HG02852 (cell line): Measurements from ENCODE around the gene DUSP7.

ENCODE experiments used
- ATAC-seq: cut with Tn5 transposase; IDR thresholded peaks from one replicate; pipeline ENCODE4 v1.9.1; 2021; ENCODE audit warnings: mild to moderate bottlenecking, moderate library complexity; ENCODE audit not compliant: unreplicated experiment

The DUSP7 gene

DNA sequence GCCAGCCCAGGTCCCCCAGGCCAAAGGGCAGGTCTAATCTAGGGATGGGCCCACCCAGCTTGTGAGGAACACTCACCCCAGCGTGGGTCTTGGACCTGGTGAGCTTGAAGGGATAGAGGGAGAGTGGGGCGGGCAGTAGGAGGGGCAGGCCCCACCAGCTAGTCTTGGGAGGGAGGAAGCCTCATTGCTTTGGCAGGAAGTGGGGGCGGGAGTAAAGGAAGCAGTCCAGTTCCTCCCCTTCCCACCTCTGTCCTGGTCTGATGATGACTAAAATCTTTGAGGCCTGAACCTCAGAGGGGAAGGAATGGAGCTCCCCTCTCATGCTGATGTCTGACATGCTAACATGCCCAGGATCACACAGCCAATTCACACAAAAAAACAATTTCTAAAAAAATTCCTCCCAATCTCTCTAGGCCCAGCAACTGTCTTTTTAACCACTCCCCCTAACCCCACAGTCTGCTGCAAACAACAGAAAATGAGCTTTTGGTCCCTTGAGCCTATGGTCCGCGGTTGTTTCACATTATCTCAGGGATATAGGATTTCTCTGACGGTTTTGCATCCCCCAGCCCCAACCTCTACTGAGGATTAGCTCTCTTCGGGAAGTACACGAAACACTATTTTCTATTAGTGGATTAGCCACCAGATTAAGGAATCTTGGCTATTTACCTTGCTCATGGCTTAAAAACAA lies 30.7 kb upstream of the DUSP7 start:
- ATAC-seq = no peak

GRCh38 chr3:52086461-52086860 lies 30.1 kb upstream of the DUSP7 start:
- no peak for ATAC-seq

- no peak for ATAC-seq
Measured at GRCh38 chr3:52085681-52086282, 29.4 kb upstream of the DUSP7 start.

- no peak for ATAC-seq
Measured at GRCh38 chr3:52084954-52085680, 28.7 kb upstream of the DUSP7 start.

DNA sequence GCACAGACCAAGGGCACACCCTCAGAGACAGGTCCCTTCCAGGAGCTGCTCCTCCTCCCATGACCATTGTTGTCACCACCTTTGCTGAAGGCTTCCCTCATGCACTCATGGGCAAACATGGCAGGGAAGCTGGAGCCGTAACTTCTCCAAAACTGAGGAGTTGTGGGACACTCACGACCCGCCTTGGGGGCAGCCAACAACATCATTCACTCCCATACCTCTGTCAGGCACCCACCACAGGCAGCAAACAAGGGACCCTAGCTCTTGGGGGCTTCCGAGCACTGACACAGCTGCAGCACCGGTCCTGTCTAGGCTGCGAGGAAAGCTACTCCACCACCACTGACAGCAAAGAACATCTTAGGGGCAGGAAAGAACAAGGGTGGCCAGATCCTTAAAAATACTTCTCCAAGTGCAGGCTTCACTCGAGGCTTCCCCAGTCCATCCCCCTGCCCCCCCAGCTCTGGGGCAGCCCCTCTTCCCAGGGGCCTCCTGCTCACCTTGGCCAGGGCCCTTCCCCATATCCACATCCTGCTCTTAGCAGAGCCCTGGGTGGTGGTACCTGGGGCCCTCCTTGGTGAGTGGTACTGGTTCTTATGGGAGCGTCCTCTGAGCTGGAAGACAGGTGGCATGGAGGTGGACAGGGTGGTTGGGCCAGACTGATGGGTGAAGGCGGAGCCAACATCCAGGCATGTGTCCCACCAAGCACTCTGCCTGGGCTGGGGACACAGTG lies 28.0 kb upstream of the DUSP7 start:
- ATAC-seq = no peak

DNA sequence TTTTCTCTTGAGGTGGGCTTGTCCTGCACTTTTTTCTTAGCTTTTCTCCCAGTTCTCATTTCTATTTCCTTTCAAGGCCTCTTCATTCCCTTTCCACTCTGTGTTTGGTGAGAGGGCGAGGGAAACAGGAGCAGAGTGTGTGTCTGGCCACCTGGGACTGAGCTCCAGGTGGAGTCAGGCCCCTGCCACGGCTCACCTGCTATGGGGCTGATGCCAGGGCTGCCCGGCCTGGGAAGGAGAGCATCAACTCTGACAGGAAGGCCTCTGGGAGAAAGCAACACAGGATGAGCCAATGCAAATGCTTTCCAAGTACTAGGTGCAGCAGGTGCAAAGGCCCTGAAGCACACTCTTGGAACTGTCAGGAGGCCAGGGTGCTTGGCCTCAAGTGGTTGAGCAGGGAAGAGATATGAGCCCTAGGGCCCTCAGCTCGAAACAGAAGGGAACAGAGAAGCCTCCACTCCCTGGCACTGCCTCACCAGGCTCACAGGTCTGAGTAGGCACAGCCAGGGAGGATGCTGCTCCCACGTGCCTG lies 27.3 kb upstream of the DUSP7 start:
- ATAC-seq = no peak

DNA sequence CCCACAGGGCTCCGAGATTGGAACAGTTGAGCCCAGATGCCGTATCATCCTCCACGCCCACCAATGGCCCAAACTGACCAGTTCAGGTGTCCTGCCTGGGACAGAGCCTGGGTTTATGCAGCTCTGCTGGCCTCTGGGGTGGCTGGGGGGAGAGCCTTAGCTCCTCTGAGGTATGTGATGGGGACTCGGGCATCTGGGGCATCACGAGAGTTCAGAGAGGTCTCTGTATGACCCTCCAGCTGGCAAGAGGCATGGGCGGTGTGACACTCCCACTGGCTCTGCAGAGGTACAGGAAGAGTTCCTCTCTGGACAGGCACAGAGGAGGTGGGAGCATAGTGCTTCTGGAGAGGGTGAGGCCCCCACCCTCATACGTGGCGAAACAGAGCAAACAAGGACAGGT lies 26.6 kb upstream of the DUSP7 start:
- no peak for ATAC-seq

- ATAC-seq = no peak
Measured at GRCh38 chr3:52080830-52081719, 24.7 kb upstream of the DUSP7 start.

- no peak for ATAC-seq
Measured at GRCh38 chr3:52079958-52080357, 23.6 kb upstream of the DUSP7 start.

DNA sequence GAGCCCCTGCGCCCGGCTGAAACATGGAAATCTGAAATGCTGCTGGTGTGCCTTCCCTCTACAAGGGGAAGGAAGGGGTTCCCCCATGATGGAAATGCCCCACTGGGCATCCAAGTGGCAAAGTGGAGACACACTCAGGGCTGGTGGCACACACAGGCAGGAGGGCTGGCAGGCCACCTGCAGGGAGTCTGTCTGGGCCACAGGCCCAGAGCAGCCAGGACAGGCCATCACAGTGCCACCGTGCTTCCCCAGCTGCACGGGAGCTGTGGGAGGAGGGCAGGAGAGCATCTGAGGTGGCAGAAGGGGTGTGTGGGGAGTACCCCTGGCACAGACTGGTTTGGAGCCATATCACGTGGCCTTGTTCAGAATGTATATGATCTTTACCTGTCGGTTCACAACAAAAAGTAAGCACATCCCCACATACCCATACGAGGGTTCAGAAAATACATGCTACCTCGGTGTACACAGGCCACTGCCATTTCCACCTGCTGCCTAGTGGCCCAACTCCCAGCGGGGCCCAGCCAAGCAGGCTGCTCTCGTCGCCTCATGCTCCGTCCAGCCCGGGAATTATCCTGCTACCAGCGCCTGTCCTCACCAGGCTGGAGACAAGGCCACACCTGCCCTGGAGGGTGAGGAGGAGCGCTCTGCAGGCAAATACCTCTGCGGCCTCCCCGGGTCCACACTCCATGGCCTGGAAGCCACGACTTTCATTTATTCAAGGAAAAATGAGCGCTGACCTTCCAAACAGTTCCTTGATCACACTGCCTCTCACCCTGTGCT lies 22.6 kb upstream of the DUSP7 start:
- no peak for ATAC-seq

- no peak for ATAC-seq
Measured at GRCh38 chr3:52077925-52078324, 21.6 kb upstream of the DUSP7 start.

DNA sequence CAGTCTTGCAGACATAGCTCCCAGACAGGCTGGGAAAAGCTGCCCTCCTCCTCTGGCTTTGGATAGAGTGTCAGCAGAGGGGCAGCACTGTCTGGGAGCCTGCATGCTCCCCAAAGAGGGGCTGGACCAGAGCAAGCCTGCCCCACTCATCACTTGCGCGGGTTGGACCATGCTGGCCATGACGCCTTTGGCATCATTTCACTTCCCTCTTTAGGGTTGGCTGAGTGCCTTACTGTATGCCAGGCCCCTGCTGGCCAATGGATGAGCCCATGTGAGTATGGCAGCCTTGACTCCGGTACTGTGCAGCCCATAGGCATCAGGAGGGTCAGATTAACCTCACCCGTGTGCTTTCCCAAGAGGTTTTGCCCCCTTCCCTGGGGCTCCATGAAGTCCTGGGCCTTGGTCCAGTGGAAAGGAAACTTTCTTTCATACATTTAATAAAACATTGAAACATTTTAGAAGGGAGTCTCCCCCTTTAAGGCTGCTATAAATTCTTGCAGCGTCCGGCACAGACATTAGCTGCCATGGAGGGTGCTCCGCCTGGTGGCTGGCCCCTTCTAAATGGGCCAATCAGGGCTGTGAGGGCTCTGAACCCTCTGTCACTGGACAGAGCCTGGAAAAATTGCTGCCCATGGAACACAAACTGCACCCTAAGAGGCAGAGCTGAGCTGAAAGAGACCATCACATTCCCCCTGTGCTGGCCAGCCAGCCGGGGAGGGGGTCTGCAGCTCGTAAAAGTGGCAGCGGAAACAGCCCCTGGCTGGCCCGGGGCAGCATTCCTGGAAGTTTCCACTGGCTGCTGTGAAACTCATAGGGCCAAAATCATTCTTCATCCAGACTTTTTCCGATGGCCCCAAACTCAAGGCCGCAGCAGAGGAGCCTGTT lies 20.8 kb upstream of the DUSP7 start:
- no peak for ATAC-seq

GRCh38 chr3:52073490-52073889 lies 17.1 kb upstream of the DUSP7 start:
- ATAC-seq = no peak

- no peak for ATAC-seq
Measured at GRCh38 chr3:52072471-52072870, 16.1 kb upstream of the DUSP7 start.

DNA sequence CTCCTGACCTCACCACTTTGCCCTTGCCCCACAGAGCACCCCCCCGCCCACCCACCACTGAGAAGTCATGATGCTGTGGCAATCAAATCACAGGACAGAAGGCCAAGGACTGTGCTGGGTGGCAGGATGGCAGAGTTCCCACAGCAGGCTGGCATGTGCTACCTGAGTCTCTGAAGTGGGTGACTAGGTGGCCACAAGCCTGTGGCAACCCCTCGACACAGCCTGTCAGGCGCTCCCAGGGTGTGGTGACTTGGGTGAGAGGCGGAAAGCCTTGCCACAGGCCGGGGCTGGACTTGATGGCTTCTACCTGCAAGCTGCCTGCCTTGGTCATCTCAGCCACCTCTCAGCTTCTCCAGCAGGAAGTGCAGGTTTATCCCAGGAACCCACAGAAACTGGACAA lies 15.6 kb upstream of the DUSP7 start:
- no peak for ATAC-seq

GRCh38 chr3:52070724-52071621 lies 14.6 kb upstream of the DUSP7 start:
- no peak for ATAC-seq

DNA sequence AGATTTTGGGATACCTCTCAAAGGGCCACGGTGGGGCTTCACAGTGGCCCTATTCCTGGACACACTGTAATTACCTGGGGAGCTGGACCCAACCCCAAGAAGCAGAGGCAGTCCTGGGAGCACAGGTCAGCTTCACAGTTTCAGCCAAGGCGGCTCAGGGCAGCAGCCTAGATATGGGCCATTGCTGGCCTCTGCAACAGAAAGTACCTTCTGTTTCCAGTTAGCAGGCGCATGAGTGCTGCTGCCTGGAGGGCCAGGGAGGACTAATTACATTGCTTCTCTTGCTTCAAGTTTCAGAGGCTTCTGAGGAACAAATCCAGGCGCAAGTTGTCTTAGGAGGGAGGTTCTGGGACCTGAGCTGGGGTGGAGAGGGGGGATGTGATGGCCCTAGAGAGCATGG lies 13.5 kb upstream of the DUSP7 start:
- ATAC-seq = no peak

- ATAC-seq = no peak
Measured at GRCh38 chr3:52069135-52069534, 12.8 kb upstream of the DUSP7 start.
